Erythroblast (primary cell): ENCODE results near the gene PLCB4.

ENCODE experiments used
- DNase-seq, 2 experiments: peaks; one replicate each; lab custom pipeline; 2025; lab: John Stamatoyannopoulos, UW
- GATA1 ChIP-seq: IDR thresholded peaks from 2 replicates; pipeline ENCODE4 v1.6.1; 2011; ENCODE audit warnings: low read depth, mild to moderate bottlenecking, control low read depth, low read length, moderate library complexity
- POLR2A ChIP-seq: IDR thresholded peaks from 2 replicates; pipeline ENCODE4 v1.6.1; 2011; ENCODE audit warnings: mild to moderate bottlenecking, low read length

PLCB4 gene

DNA sequence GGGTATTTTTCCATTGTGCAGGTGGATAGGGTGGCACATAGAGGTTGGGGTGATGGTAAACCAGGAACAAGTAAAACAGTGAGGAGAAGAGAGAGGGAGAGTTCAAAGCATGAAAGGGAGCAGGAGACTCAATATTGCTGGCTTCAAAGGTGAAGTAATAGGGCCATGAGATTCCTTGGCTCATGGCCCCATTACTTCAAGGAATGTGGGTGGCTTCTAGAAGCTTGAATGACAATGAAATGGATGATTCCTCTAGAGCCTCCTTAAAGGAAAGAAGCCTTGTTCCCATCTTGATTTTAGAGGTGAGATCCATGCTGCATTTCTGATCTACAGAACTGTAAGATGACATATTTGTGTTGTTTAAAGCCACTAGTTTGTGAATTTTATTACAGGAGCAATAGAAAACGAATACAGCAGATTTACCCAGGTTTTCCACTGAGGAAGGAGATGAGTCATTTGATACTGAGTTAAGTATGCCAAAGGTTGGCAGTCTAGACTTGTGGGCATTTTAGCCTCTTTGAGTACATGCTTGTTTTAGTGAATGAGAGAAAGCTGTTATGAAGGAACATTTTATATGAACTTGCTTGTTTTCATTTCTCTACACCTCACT lies 110.4 kb downstream of the PLCB4 start:
- DNase-seq = no peak
- TF ChIP-seq POLR2A (no peak), GATA1 (no peak)

DNA sequence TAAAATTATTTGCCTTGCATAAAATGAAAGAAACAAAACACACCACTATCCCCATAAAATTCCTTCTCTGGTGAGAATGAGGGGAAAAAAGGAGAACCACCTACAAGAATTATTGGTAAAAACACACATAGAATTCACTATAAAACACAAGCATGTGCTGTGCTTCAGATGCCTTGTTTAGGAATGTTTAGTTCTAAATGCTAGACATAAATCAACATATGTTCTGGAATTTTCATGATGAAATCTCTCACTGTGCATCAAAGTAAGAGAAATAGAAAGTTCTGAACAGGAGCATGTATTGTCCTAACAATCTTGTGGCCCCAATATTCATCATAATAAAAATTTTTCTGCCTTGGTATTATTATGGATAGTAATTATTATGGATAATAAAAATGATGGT lies 111.0 kb downstream of the PLCB4 start:
- TF ChIP-seq POLR2A = no peak
- no peak for TF ChIP-seq GATA1
- no peak for DNase-seq

GRCh38 chr20:9180481-9181257 lies 111.8 kb downstream of the PLCB4 start:
- TF ChIP-seq POLR2A = no peak
- TF ChIP-seq GATA1 = no peak
- no peak for DNase-seq

- DNase-seq = no peak
- TF ChIP-seq POLR2A (no peak), GATA1 (no peak)
Measured at GRCh38 chr20:9185511-9185910, 116.6 kb downstream of the PLCB4 start.

- TF ChIP-seq POLR2A (no peak), GATA1 (no peak)
- no peak for DNase-seq
Measured at GRCh38 chr20:9186396-9186795, 117.5 kb downstream of the PLCB4 start.

DNA sequence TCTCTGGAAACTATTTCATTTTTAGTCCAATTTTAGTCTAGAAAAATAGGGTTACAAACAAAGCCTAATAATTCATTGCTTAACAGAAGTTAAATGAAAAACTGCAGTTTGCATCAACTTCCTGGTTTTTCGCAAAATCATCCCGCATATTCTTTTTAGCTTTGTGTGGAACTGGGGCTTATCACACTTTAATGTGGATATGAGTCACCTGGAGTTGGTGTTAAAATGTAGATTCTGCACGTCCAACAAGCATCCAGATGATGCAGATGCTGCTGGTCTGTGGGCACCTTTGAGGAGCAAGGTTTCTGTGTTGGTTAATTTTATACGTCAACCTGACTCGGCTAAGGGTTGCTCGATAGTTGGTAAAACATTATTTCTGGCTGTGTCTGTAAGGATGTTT lies 126.1 kb downstream of the PLCB4 start:
- TF ChIP-seq GATA1 (no peak), POLR2A (no peak)
- no peak for DNase-seq

- DNase-seq = no peak
- TF ChIP-seq POLR2A (no peak), GATA1 (no peak)
Measured at GRCh38 chr20:9196110-9196509, 127.2 kb downstream of the PLCB4 start.

DNA sequence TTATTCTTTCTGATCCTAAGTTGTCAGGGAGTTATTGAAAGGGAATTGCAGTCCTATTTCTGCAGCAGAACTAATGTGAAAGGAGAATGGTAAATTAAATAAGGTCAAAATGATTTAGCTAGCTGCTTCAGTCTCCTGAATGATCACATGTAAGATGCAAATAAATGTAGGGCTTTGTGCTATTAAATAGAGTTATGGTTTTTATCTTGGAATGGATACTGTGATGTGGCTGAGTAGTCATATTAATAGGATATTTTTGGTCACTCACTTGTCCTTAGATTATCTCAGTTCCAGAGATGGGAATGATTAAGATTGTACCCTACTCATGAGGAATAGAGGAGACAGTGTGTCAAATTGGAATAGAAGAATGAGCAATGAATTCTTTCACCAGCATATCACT lies 129.6 kb downstream of the PLCB4 start:
- no peak for TF ChIP-seq POLR2A
- TF ChIP-seq GATA1 = no peak
- DNase-seq = no peak

- no peak for TF ChIP-seq GATA1
- no peak for TF ChIP-seq POLR2A
- no peak for DNase-seq
Measured at GRCh38 chr20:9200196-9200595, 131.3 kb downstream of the PLCB4 start.

- TF ChIP-seq GATA1 (no peak), POLR2A (no peak)
- no peak for DNase-seq
Measured at GRCh38 chr20:9200620-9201019, 131.7 kb downstream of the PLCB4 start.

DNA sequence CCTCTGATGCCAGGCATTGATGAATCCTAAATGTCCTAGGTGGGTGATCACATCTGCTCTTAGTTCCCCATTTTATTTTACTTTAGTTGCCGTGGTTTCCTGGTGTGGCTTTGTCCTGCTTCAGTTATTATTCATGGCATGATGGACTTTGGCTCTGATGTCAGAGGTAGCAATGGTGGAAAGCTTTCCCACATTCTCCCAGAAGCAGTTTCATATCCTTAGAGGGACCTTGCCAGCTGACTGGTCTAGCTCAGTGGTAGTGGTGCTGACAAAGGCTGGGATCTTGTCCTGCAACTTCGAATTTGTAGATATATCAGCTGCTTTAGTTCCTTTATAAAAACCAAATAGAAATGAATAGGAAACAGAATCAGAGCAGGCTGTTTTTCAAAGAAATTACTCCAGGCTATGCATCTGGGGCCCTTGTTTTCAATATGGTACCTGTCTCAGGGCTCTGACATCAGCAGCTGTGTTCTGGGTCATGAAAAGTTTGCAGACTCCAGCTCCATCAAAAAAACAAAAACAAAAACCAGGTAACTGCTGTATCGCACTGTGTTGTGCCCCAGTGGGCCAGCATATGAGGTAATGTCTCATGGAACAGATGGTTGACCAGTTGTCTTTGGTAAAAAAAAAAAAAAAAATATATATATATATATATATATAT lies 133.7 kb downstream of the PLCB4 start:
- no peak for DNase-seq

DNA sequence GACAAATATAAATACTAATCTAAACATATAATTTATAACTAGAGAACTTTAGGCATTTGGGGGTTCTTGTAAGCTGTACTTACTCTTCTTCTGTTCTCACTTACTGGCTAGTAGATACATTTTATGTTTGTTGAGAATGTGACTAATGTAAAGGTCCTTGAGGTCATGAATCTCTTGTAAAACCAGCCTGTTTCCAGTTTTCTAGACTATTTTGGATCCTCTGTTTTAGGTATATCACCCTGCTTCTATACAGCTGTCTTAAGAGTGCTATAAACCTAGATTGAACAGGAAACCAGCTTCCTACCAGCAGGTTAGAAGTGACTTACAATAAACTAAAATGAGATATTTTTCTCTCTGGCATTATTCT lies 134.2 kb downstream of the PLCB4 start:
- no peak for TF ChIP-seq POLR2A
- TF ChIP-seq GATA1 = no peak
- DNase-seq = no peak

More for the DNA sequence above, 133.7 kb downstream of the PLCB4 start:
- no peak for TF ChIP-seq GATA1
- TF ChIP-seq POLR2A = no peak

DNA sequence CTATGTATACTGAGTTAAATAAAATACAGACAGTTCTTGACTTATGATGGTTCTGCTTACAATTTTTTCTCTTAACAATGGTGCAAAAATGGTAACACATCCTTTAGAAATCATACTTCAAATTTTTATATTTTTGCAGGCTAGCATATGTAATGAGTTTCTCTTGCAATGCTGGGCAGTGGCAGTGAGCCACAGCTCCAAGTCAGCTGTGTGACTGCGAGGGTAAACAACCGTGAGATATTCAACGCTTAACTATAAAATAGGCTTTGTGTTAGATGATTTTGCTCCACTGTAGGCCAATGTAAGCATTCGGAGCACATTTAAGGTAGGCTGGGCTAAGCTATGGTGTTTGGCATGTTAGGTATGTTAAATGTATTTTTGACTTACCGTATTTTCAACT lies 136.1 kb downstream of the PLCB4 start:
- no peak for DNase-seq

GRCh38 chr20:9206486-9206885 lies 137.6 kb downstream of the PLCB4 start:
- no peak for DNase-seq

More for the DNA sequence above, 136.1 kb downstream of the PLCB4 start:
- no peak for TF ChIP-seq GATA1
- TF ChIP-seq POLR2A = no peak

GRCh38 chr20:9207253-9207652 lies 138.4 kb downstream of the PLCB4 start:
- TF ChIP-seq GATA1 (no peak), POLR2A (no peak)
- no peak for DNase-seq

More at GRCh38 chr20:9206486-9206885, 137.6 kb downstream of the PLCB4 start:
- TF ChIP-seq GATA1 (no peak), POLR2A (no peak)
